GM12873 (cell line): Measurements from ENCODE around the gene ANTXR2.

Experiments
- CTCF ChIP-seq: IDR thresholded peaks from 2 replicates; pipeline ENCODE4 v1.5.1; 2012; ENCODE audit warnings: low read depth, mild to moderate bottlenecking, moderate library complexity, low read length, control low read depth; ENCODE audit not compliant: insufficient read depth; ENCODE audit errors: missing control alignments

The ANTXR2 gene

GRCh38 chr4:80107374-80107773 is 34.3 kb upstream of the ANTXR2 start:
- no peak for TF ChIP-seq CTCF

GRCh38 chr4:80104927-80105326 is 31.9 kb upstream of the ANTXR2 start:
- TF ChIP-seq CTCF, result no peak

GRCh38 chr4:80103629-80104028 is 30.6 kb upstream of the ANTXR2 start:
- no peak for TF ChIP-seq CTCF

GRCh38 chr4:80101792-80102116 is 28.7 kb upstream of the ANTXR2 start:
- no peak for TF ChIP-seq CTCF

- no peak for TF ChIP-seq CTCF
These were observed 28.2 kb upstream of the ANTXR2 start for GRCh38 chr4:80101071-80101791.

- no peak for TF ChIP-seq CTCF
These were observed 26.6 kb upstream of the ANTXR2 start for GRCh38 chr4:80099671-80100070.

- TF ChIP-seq CTCF, result no peak
These were observed 25.6 kb upstream of the ANTXR2 start for GRCh38 chr4:80098635-80099034.
